K562 (cell line): ENCODE results near the gene ZDHHC19. TPM values are rescaled to one million over a fixed set of nuclear protein-coding genes. Genes with fewer than 3 reads are reported as not detected.

Experiments
- MGA ChIP-seq: fragments of 450-650 bp; IDR thresholded peaks from 2 replicates; pipeline ENCODE4 v1.6.1; 2016; ENCODE audit warnings: mild to moderate bottlenecking, moderate library complexity
- polyA plus RNA-seq, 8 experiments: library from polyadenylated mRNA; depleted of rRNA in 4 of 8; stranded (reverse) in 5 of 8; unstranded in 3 of 8; fragments of >200 nt; fragmentation: Nextera tagmentation in 2 of 8; fragmentation: Illumina TruSeq in 1 of 8; extraction: Ambion mirVana in 2 of 8; extraction: Trizol in 1 of 8; gene quantifications; 2 replicates each; pipeline versions ENCODE4 v1.2.1 to v1.2.3, GENCODE V29; 2011 to 2014; ENCODE audit warnings: inconsistent platforms in 1 of 8, missing spikeins in 1 of 8
- total RNA-seq, 7 experiments: library from RNA; depleted of rRNA in 6 of 7; stranded (reverse); fragments of >200 nt in 6 of 7; fragmentation: Illumina TruSeq in 2 of 7; extraction: Trizol in 2 of 7; gene quantifications; 2 replicates each; pipeline versions ENCODE4 v1.2.1 to v1.2.3, GENCODE V29; 2011 to 2021; ENCODE audit warnings: low replicate concordance in 1 of 7

ZDHHC19 gene
- total and polyA plus RNA-seq, 9 of the 15 experiments (the other 6 are each of a cell fraction or from before 2014, with no cell fraction given): 0.40 to 5.5 (median 1.1) TPM

DNA sequence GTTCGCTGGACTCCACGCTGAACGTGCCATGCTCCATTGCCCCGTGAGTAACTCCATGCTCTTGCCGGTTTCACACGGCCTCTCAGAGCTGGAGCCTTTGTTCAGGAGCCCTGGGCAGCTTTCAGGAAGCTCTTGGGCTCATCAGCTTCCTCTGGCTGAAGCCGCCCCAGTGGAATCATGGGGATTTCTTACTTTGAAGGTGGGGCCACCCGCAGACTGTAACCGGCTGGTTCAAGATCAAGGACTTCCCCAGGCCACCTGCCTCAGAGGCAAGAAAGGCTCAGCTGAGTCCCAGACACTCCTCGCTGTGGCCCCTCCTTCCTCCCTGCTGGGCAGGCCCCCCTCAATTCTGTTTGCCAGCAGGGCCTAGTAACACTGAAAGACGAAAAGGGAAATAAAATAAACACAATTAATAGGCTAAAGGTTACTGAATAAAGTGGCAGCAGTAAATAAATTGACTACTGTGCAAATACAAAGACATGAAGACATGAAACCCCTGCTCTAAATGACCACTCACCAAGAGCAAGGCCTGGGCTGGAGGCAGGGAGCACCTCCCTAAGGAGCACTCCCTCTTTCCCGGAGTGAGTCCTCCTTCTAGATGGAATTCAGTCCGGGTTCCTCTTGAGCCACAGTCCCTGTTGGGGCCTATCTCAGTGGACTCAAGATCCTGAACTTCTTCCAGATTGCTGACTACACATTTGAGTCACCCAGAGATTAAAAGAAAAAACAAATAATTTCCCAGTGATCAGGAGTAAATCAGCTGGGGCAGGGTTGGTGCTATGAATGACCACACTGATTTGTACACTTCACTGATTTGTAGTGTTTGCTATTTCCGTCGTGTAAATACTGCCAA lies 51.0 kb downstream of the ZDHHC19 start (continued):
- peak; percentile 55 for TF ChIP-seq MGA
